Right lobe of liver (tissue), 6 donors: Measurements from ENCODE around the gene ZNF862. TPM values are rescaled to one million over a fixed set of nuclear protein-coding genes. Genes with fewer than 3 reads are reported as not detected.

ENCODE experiments used
- ATAC-seq, 4 donors: fragments of 200-7000 bp; cut with Tn5 transposase; one replicate each; pipeline ENCODE4 v1.9.1; 2020; ENCODE audit warnings: mild to moderate bottlenecking in 4 of 4, moderate library complexity in 4 of 4
- DNase-seq, 3 donors: peaks; one replicate each; pipeline ENCODE4 v3.0.0-alpha.2; 2020
- H3K27ac ChIP-seq, 3 donors: fragments of 200-600 bp; one replicate each; pipeline ENCODE4 v1.8.0; 2022
- H3K27me3 ChIP-seq, 2 donors: fragments of 200-600 bp; one replicate each; pipeline ENCODE4 v1.8.0; 2022
- H3K36me3 ChIP-seq, 4 donors: fragments of 200-600 bp; sonication (generic) in 1 of 4; one replicate each; pipeline versions ENCODE4 v1.5.1 to v1.8.0; 2017 to 2022; ENCODE audit warnings: control low read depth in 1 of 4
- H3K4me1 ChIP-seq, 4 donors: fragments of 200-600 bp; sonication (generic) in 1 of 4; one replicate each; pipeline versions ENCODE4 v1.5.1 to v1.8.0; 2017 to 2022; ENCODE audit warnings: control low read depth in 1 of 4
- H3K4me3 ChIP-seq, 3 donors: fragments of 200-600 bp; one replicate each; pipeline ENCODE4 v1.8.0; 2022
- H3K9me3 ChIP-seq, 4 donors: fragments of 200-600 bp; sonication (generic) in 1 of 4; one replicate each; pipeline versions ENCODE4 v1.5.1 to v1.8.0; 2017 to 2022; ENCODE audit warnings: control low read depth in 1 of 4
- CTCF ChIP-seq, 4 donors: fragments of 200-600 bp in 3 of 4; fragments of 450-650 bp in 1 of 4; IDR thresholded peaks; one replicate each; pipeline versions ENCODE4 v1.5.1 to v1.8.0; 2016 to 2022; ENCODE audit warnings: antibody characterized with exemption in 4 of 4, mild to moderate bottlenecking in 2 of 4
- POLR2A ChIP-seq: fragments of 450-650 bp; IDR thresholded peaks from one replicate; pipeline ENCODE4 v1.6.1; 2017; ENCODE audit warnings: antibody characterized with exemption, mild to moderate bottlenecking
- WGBS: methylation state at CpG from one replicate; pipeline ENCODE4 v1.1.6; 2018; ENCODE audit warnings: low coverage, low lambda C conversion rate; ENCODE audit not compliant: insufficient coverage; ENCODE audit errors: missing lambda C conversion rate; 5-methylcytosine and 5-hydroxymethylcytosine counted together
- intact Hi-C, 2 donors: fragments of 100-400 bp; cut with DNase I; formaldehyde crosslinking; loops; one replicate each; pipeline versions ENCODE4 v1.11.2 to v1.14.1; 2022
- total RNA-seq, 6 experiments: library from RNA; depleted of rRNA in 2 of 6; stranded (reverse); fragments of >200 nt in 2 of 6; fragmentation: NEBNext Ultra II Directional in 3 of 6; extraction: Animal tissue kit (Norgen Biotek cat#: 25700) in 3 of 6; gene quantifications; one replicate each; pipeline versions ENCODE4 v1.1.0 to v1.2.4, GENCODE V29; 2016 to 2023
- donor health status: DM: no; HTN: yes; CAD: no.
- donor health status: DM: no; HTN: no; CAD: no.
- donor health status: DM: no; HTN: no; CAD: no.
- donor health status: DM: no; HTN: yes; CAD: no.
- donor health status: DM: no; HTN: yes; CAD: no.

ZNF862 gene
- total RNA-seq, 6 experiments from 2014 or later: 2.5 to 11.3 (median 7.1) TPM

GRCh38 chr7:149815121-149815520 lies 23.1 kb upstream of the ZNF862 start:
- no peaks in the 10 kb centered on the region for H3K27me3 ChIP-seq
- no peak for ATAC-seq
- 85% methylated on average over 5 of the region's 12 CpGs for WGBS
- H3K36me3 ChIP-seq: no peaks in the 10 kb centered on the region
- no peak for DNase-seq
- no peak overlapping the region for H3K27ac ChIP-seq
- TF ChIP-seq CTCF (IDR thresholded peaks at IDR 0.05): no peak
- TF ChIP-seq POLR2A: no peak
- H3K4me1 ChIP-seq: peaks cover 0 to 9% (median 0%) of the 10 kb centered on the region in 4 donors
- intact Hi-C loops: no loop called here
- H3K9me3 ChIP-seq: no peaks in the 10 kb centered on the region
- H3K4me3 ChIP-seq: no peak overlapping the region

GRCh38 chr7:149815661-149816266 lies 22.4 kb upstream of the ZNF862 start:
- no peak for TF ChIP-seq POLR2A
- no peak for TF ChIP-seq CTCF (IDR thresholded peaks at IDR 0.05)
- ATAC-seq: peak; percentile 53 to 72 (median 66)
- Histone ChIP-seq H3K4me3 (no peak overlapping the region), H3K27ac (no peak overlapping the region), H3K4me1 (peaks cover 0 to 9% (median 0%) of the 10 kb centered on the region in 4 donors), H3K36me3 (no peaks in the 10 kb centered on the region), H3K9me3 (no peaks in the 10 kb centered on the region), H3K27me3 (no peaks in the 10 kb centered on the region)
- DNase-seq: peak in 2 of 3 donors; percentile 44 to 65
- intact Hi-C loops: no loop called here
- WGBS: 23% methylated on average over 4 of the region's 16 CpGs

GRCh38 chr7:149816267-149816751 lies 21.9 kb upstream of the ZNF862 start:
- DNase-seq (peak in 1 of 3 donors; percentile 55), ATAC-seq (no peak)
- no CpG with 5 or more reads among the region's 21 CpGs for WGBS
- intact Hi-C loops: no loop called here
- Histone ChIP-seq H3K9me3 (no peaks in the 10 kb centered on the region), H3K27ac (no peak overlapping the region), H3K36me3 (no peaks in the 10 kb centered on the region), H3K27me3 (no peaks in the 10 kb centered on the region), H3K4me3 (no peak overlapping the region), H3K4me1 (peaks cover 0 to 9% (median 1%) of the 10 kb centered on the region in 4 donors)
- no peak for TF ChIP-seq POLR2A
- no peak for TF ChIP-seq CTCF (IDR thresholded peaks at IDR 0.05)

- TF ChIP-seq POLR2A (no peak), CTCF (IDR thresholded peaks at IDR 0.05) (no peak)
- DNase-seq (peak in 1 of 3 donors; percentile 25), ATAC-seq (no peak)
- Histone ChIP-seq H3K9me3 (no peaks in the 10 kb centered on the region), H3K27me3 (no peaks in the 10 kb centered on the region), H3K4me1 (peaks cover 0 to 9% (median 4%) of the 10 kb centered on the region in 4 donors), H3K4me3 (no peak overlapping the region), H3K27ac (no peak overlapping the region), H3K36me3 (no peaks in the 10 kb centered on the region)
- 88% methylated on average over 3 of the region's 4 CpGs for WGBS
- intact Hi-C loops: no loop called here
Observed at GRCh38 chr7:149816794-149817193, 21.4 kb upstream of the ZNF862 start.
